ENCODE measurements around the gene FAM210B. TPM values are rescaled to one million over a fixed set of nuclear protein-coding genes. Genes with fewer than 3 reads are reported as not detected.
A peak's percentile ranks its signal among the peaks of the same experiment; 100 is the strongest.
"Not testable (repeated sequence)": the region's sequence is repeated elsewhere in the genome, so short reads cannot be mapped to it uniquely, and the experiment has no call there.

The FAM210B gene
- 15.8 TPM for polyA plus RNA-seq

- H3K9me3 Mint-ChIP-seq: no peaks in the 10 kb centered on the region
- peaks cover 10 to 13% (median 13%) of the 10 kb centered on the region in 3 donors for H3K4me1 Mint-ChIP-seq
- no peaks in the 10 kb centered on the region for H3K36me3 Mint-ChIP-seq
- peak within 1 kb of the TSS; percentile 84 to 94 (median 92) for H3K4me3 Mint-ChIP-seq
- H3K27ac Mint-ChIP-seq: peak within 1 kb of the TSS in 2 of 3 donors; percentile 31 to 59
- no peaks in the 10 kb centered on the region for H3K27me3 Mint-ChIP-seq
Measured at GRCh38 chr20:56358600-56359211, at the start of gene FAM210B. TSS of gene FAM210B (plus strand) at chr20:56358974. CDS start at chr20:56359006, 32 bp downstream.

DNA sequence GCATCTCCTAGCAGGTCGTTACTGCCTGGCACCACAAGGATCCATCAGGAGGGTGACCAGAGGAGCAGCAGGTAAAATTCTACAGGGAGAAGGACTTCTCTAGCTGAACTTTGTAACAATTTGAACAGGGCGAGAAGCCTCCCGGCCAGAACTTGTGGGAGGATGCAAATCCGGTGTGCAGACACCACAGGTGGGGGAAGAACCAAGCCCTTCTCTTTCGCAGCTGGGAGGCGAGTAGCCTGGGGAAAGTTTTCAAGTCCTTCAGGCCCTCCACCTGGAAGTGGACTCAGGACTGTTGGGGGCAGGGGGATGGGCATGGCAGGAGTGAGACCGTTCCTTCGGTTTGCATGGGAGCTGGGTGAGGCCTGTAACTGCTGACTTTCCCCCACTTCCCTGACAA, 42.7 kb upstream of the FAM210B start:
- peaks cover 0 to 3% (median 0%) of the 10 kb centered on the region in 3 donors for H3K9me3 Mint-ChIP-seq
- peaks cover 8% of the 10 kb centered on the region for H3K27me3 Mint-ChIP-seq

GRCh38 chr20:56316483-56316882, 42.3 kb upstream of the FAM210B start:
- H3K9me3 Mint-ChIP-seq: peaks cover 0 to 3% (median 0%) of the 10 kb centered on the region in 3 donors
- peaks cover 5% of the 10 kb centered on the region for H3K27me3 Mint-ChIP-seq
- H3K36me3 Mint-ChIP-seq: no peaks in the 10 kb centered on the region
- no peak overlapping the region for H3K4me3 Mint-ChIP-seq
- no peak overlapping the region for H3K27ac Mint-ChIP-seq
- no peaks in the 10 kb centered on the region for H3K4me1 Mint-ChIP-seq

More for the DNA sequence above, 42.7 kb upstream of the FAM210B start:
- Mint-ChIP-seq H3K27ac (no peak overlapping the region), H3K36me3 (no peaks in the 10 kb centered on the region), H3K4me3 (no peak overlapping the region), H3K4me1 (no peaks in the 10 kb centered on the region)

- Mint-ChIP-seq H3K4me1 (no peaks in the 10 kb centered on the region), H3K27me3 (peaks cover 3% of the 10 kb centered on the region)
Measured at GRCh38 chr20:56322681-56323080, 36.1 kb upstream of the FAM210B start.

GRCh38 chr20:56323206-56323605, 35.6 kb upstream of the FAM210B start:
- Mint-ChIP-seq H3K27ac (no peak overlapping the region), H3K36me3 (no peaks in the 10 kb centered on the region), H3K4me1 (no peaks in the 10 kb centered on the region), H3K4me3 (no peak overlapping the region), H3K27me3 (peaks cover 3% of the 10 kb centered on the region), H3K9me3 (peaks cover 0 to 2% (median 0%) of the 10 kb centered on the region in 3 donors)

More at GRCh38 chr20:56322681-56323080, 36.1 kb upstream of the FAM210B start:
- Mint-ChIP-seq H3K27ac (no peak overlapping the region), H3K36me3 (no peaks in the 10 kb centered on the region), H3K9me3 (no peaks in the 10 kb centered on the region), H3K4me3 (no peak overlapping the region)

DNA sequence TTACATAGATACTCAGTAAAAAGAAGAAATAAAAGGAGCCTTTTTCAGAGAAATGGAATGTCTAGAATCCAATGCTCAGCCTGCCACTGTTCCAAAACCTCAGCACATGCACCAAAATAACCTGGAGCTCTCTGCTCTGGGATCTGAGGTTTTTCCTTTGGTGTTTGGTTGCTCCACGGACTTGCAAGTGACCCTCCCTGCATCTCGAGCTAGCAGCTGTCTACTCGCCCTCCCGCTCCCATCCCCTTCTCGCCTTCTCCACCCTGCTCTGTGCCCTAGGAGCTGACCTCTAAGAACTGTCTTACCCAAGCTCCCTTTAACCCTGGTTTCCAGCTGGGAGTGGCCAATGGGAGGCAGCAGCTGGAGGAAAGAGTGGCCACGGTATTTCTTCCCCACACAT, 35.1 kb upstream of the FAM210B start:
- peaks cover 3% of the 10 kb centered on the region for H3K27me3 Mint-ChIP-seq
- H3K9me3 Mint-ChIP-seq: peaks cover 0 to 2% (median 0%) of the 10 kb centered on the region in 3 donors
- no peak overlapping the region for H3K4me3 Mint-ChIP-seq
- no peaks in the 10 kb centered on the region for H3K36me3 Mint-ChIP-seq
- no peaks in the 10 kb centered on the region for H3K4me1 Mint-ChIP-seq
- H3K27ac Mint-ChIP-seq: no peak overlapping the region

DNA sequence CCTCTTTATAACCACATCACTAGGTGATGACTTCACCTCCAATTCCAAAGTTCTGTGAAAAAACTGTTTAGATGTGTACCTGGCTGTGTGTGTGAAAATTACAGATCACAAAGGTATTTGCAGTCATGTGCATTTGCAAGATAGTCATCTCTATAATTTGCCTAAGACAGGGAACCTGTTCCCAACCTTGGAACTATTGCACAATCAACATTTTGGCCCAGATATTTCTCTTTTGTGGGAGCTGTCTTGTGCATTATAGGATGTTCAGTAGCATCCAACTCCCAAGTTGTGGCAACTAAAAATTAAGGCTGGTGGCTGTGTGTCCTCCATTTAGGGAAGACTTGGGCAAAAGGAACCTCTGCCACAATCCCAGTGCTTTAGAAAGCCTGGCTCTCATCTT, 34.0 kb upstream of the FAM210B start:
- peaks cover 5% of the 10 kb centered on the region for H3K27me3 Mint-ChIP-seq

GRCh38 chr20:56328861-56329260, 29.9 kb upstream of the FAM210B start:
- H3K27ac Mint-ChIP-seq: no peak overlapping the region
- H3K4me1 Mint-ChIP-seq: no peaks in the 10 kb centered on the region
- H3K9me3 Mint-ChIP-seq: peaks cover 1 to 13% (median 7%) of the 10 kb centered on the region in 3 donors
- H3K36me3 Mint-ChIP-seq: peaks cover 2% of the 10 kb centered on the region
- no peak overlapping the region for H3K4me3 Mint-ChIP-seq
- peaks cover 12% of the 10 kb centered on the region for H3K27me3 Mint-ChIP-seq

More for the DNA sequence above, 34.0 kb upstream of the FAM210B start:
- no peak overlapping the region for H3K4me3 Mint-ChIP-seq
- H3K9me3 Mint-ChIP-seq: peaks cover 0 to 2% (median 1%) of the 10 kb centered on the region in 3 donors
- H3K36me3 Mint-ChIP-seq: no peaks in the 10 kb centered on the region
- H3K4me1 Mint-ChIP-seq: no peaks in the 10 kb centered on the region
- no peak overlapping the region for H3K27ac Mint-ChIP-seq

DNA sequence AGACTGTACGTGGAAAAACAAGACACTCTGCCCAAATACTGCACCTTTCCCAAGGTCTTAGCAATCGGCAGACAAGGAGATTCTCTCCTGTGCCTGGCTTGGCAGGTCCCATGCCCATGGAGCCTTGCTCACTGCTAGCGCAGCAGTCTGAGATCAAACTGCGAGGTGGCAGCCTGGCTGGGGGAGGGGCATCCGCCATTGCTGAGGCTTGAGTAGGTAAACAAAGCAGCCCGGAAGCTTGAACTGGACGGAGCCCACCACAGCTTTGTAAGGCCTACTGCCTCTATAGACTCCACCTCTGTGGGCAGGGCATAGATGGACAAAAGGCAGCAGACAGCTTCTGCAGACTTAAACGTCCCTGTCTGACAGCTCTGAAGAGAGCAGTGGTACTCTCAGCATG, 22.1 kb upstream of the FAM210B start:
- H3K27ac Mint-ChIP-seq, H3K9me3 Mint-ChIP-seq, H3K4me3 Mint-ChIP-seq, H3K4me1 Mint-ChIP-seq, H3K36me3 Mint-ChIP-seq: not testable (repeated sequence)
- H3K27me3 Mint-ChIP-seq: peaks cover 20% of the 10 kb centered on the region

DNA sequence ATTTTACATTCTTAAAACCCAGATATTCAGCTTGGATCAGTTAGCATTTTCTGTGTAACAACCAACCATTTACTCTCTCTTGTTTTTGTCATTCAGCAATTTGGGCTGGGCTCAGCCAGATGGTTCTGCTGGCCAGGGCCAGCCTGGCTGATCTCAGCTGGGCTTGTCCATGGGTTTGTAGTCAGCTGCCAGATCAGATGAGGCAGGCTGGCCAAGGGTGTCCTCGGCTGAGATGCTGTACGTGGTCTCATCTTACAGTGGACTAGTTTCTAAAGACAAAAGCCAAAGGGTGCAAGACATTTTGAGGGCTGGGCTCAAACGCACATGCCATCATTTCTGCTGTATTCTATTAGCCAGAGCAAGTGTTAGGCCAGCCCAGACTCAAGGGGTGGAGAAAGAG, 16.0 kb upstream of the FAM210B start:
- peaks cover 39% of the 10 kb centered on the region for H3K27me3 Mint-ChIP-seq
- H3K4me1 Mint-ChIP-seq: peaks cover 0 to 6% (median 0%) of the 10 kb centered on the region in 3 donors
- peaks cover 0 to 5% (median 0%) of the 10 kb centered on the region in 3 donors for H3K9me3 Mint-ChIP-seq
- no peak overlapping the region for H3K4me3 Mint-ChIP-seq
- no peak overlapping the region for H3K27ac Mint-ChIP-seq
- H3K36me3 Mint-ChIP-seq: no peaks in the 10 kb centered on the region

DNA sequence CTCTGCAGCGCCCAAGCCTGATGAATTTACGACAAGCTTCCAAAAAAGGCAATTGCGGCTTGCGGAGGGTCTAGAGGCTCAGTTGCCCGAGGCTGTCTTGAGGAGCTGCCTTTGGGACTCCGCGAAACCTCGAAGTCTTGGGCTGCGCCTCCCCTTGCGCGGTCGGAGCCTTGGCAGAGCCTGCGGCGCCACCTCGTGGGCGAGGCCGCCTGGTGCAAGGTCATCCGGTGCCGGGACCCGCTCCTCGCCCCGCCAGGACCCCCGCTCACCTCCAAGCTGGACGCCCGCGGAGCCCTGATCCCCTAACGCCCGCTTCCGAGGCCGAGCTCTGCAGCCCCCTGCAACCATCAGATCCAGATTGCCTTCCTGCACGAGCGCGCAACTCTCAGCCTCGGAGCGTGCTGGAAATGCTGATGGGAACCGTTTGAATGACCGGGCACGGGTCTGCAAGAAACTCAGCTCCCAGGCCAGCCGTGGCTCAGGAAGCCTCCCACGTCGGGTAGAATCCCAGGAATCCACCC, 14.9 kb upstream of the FAM210B start:
- Mint-ChIP-seq H3K9me3 (peaks cover 0 to 5% (median 0%) of the 10 kb centered on the region in 3 donors), H3K4me3 (no peak overlapping the region), H3K27ac (no peak overlapping the region), H3K36me3 (no peaks in the 10 kb centered on the region), H3K4me1 (peaks cover 0 to 6% (median 0%) of the 10 kb centered on the region in 3 donors), H3K27me3 (peaks cover 38% of the 10 kb centered on the region)

GRCh38 chr20:56345911-56346310, 12.9 kb upstream of the FAM210B start:
- Mint-ChIP-seq H3K27ac (no peak overlapping the region), H3K9me3 (peaks cover 0 to 5% (median 0%) of the 10 kb centered on the region in 3 donors), H3K4me3 (no peak overlapping the region), H3K4me1 (peaks cover 0 to 6% (median 0%) of the 10 kb centered on the region in 3 donors), H3K27me3 (peaks cover 39% of the 10 kb centered on the region), H3K36me3 (no peaks in the 10 kb centered on the region)

DNA sequence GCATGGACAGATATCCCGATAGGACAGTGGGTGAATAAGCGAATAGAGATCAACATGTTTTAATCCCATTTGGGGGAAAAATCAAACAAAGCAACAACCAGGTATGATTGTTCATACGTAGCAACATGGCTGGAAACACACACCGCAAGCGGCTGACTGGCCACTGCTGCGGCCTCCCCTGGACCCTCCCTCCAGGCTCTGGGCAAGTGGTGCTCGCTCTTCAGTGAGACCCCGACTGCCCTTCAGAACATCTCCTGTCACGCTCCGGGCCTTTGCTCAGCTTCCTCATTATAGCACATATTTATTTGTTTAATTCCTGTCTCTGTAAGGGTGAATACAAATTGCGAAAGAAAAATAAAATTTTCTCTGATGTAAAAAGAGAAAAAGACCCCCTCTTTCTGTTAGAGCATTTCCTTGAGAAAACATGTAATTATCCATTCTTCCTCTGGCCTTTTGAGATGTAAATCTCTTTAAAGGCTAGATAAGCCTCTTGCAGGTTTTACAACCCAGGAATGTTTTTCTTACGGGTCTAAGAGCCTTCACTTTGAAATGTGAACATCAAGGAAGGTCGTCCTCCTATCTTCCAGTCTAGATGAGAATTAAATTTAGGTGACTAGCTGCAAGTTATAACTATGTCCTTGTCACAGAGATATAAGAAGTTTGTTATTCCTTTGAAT, 11.0 kb upstream of the FAM210B start:
- no peak overlapping the region for H3K4me3 Mint-ChIP-seq
- no peaks in the 10 kb centered on the region for H3K36me3 Mint-ChIP-seq
- no peak overlapping the region for H3K27ac Mint-ChIP-seq
- peaks cover 37% of the 10 kb centered on the region for H3K27me3 Mint-ChIP-seq
- peaks cover 0 to 5% (median 0%) of the 10 kb centered on the region in 3 donors for H3K9me3 Mint-ChIP-seq
- peaks cover 0 to 6% (median 0%) of the 10 kb centered on the region in 3 donors for H3K4me1 Mint-ChIP-seq

DNA sequence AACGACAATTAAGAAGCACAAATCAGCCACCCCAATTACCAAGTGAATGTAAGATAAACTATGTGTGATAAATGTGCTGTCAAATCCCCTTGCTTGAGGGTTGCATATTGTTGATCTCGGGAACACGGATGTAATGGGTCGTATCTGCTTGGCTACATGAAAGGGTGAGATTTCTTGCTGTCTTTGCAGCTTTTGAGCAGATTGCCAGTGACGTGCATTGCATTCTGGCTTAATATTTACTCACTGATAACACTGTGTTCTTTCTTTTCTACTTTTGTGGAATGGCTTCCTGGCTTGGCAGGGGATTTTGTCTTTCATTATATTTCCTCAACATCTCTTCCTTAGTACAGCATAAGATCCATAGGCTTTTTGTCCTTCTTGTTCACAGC, 10.5 kb upstream of the FAM210B start:
- peaks cover 32% of the 10 kb centered on the region for H3K27me3 Mint-ChIP-seq
- no peak overlapping the region for H3K4me3 Mint-ChIP-seq

DNA sequence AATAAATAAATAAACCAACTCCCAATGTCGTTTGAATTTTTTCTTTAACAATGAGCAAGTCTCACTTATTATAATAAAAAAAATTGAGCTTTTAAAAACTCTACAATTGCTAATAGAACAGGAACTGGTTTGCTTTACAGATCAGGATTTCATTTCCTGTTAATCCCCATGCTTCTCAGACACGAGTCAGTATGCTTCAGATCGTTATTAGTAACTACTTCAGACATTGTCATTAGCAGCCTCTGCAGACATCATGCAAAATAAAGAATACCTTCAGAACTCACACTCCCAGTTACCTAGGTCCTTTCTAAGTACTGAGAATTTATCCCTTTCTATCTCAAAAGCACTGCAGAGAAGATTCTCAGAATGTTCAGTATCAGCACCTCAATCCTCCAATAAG, 10.0 kb upstream of the FAM210B start:
- Mint-ChIP-seq H3K4me3 (no peak overlapping the region), H3K36me3 (no peaks in the 10 kb centered on the region), H3K4me1 (peaks cover 0 to 3% (median 0%) of the 10 kb centered on the region in 3 donors), H3K27ac (no peak overlapping the region), H3K9me3 (peaks cover 0 to 5% (median 0%) of the 10 kb centered on the region in 3 donors), H3K27me3 (peaks cover 30% of the 10 kb centered on the region)

More for the DNA sequence above, 10.5 kb upstream of the FAM210B start:
- Mint-ChIP-seq H3K4me1 (peaks cover 0 to 6% (median 0%) of the 10 kb centered on the region in 3 donors), H3K9me3 (peaks cover 0 to 5% (median 0%) of the 10 kb centered on the region in 3 donors), H3K27ac (no peak overlapping the region), H3K36me3 (no peaks in the 10 kb centered on the region)
